Fibroblast of lung (primary cell): Measurements from ENCODE around the gene ZNF716. TPM values are rescaled to one million over a fixed set of nuclear protein-coding genes. Genes with fewer than 3 reads are reported as not detected.

Experiments used
- DNase-seq, 2 donors: peaks; one replicate each; pipeline versions ENCODE4 v3.0.0 to v3.0.0-alpha.2; 2010; ENCODE audit warnings: low read depth in 2 of 2
- H2AFZ ChIP-seq: 2 replicates; pipeline ENCODE4 v1.5.1; 2012; ENCODE audit warnings: low read length, control low read depth, inconsistent platforms
- H3K27ac ChIP-seq: 2 replicates; pipeline ENCODE4 v1.5.1; 2011; ENCODE audit warnings: low read length, control low read depth; ENCODE audit not compliant: insufficient read depth
- H3K27me3 ChIP-seq: 2 replicates; pipeline ENCODE4 v1.5.1; 2011; ENCODE audit warnings: mild to moderate bottlenecking, low read length; ENCODE audit not compliant: control insufficient read depth, insufficient read depth
- H3K36me3 ChIP-seq: 2 replicates; pipeline ENCODE4 v1.5.1; 2011; ENCODE audit warnings: low read length; ENCODE audit not compliant: control insufficient read depth, insufficient read depth
- H3K4me1 ChIP-seq: 2 replicates; pipeline ENCODE4 v1.5.1; 2011; ENCODE audit warnings: low read length; ENCODE audit not compliant: control insufficient read depth, insufficient read depth; ENCODE audit errors: extremely low read depth
- H3K4me2 ChIP-seq: 2 replicates; pipeline ENCODE4 v1.5.1; 2011; ENCODE audit warnings: low read length, control low read depth; ENCODE audit not compliant: insufficient read depth; ENCODE audit errors: extremely low read depth
- H3K4me3 ChIP-seq, 4 experiments: fragments of 200-600 bp in 1 of 4; sonication (generic) in 1 of 4; replicated peaks in 1 of 4; 2 replicates each; pipeline ENCODE4 v1.5.1; 2011 to 2016; ENCODE audit warnings: low read length in 4 of 4, low read depth in 3 of 4, mild to moderate bottlenecking in 3 of 4, control low read depth in 2 of 4, inconsistent platforms in 1 of 4, mixed read lengths in 1 of 4; ENCODE audit not compliant: insufficient read depth in 1 of 4; ENCODE audit errors: control extremely low read depth in 1 of 4
- H3K79me2 ChIP-seq: 2 replicates; pipeline ENCODE4 v1.5.1; 2012; ENCODE audit warnings: mild to moderate bottlenecking, low read length, inconsistent platforms; ENCODE audit not compliant: control insufficient read depth, insufficient read depth
- H3K9ac ChIP-seq: 2 replicates; pipeline ENCODE4 v1.5.1; 2011; ENCODE audit warnings: mild to moderate bottlenecking, low read length, control low read depth; ENCODE audit not compliant: insufficient read depth
- H3K9me3 ChIP-seq: 2 replicates; pipeline ENCODE4 v1.5.1; 2012; ENCODE audit warnings: low read depth, low read length; ENCODE audit not compliant: control insufficient read depth, insufficient read depth
- H4K20me1 ChIP-seq: 2 replicates; pipeline ENCODE4 v1.5.1; 2011; ENCODE audit warnings: low read length; ENCODE audit not compliant: control insufficient read depth, insufficient read depth; ENCODE audit errors: extremely low read depth
- CTCF ChIP-seq, 2 donors: IDR thresholded peaks in 1 of 2; conservative IDR thresholded peaks in 1 of 2; 1 replicate in 1 of 2; 2 replicates in 1 of 2; pipeline ENCODE4 v1.5.1; 2011 to 2012; ENCODE audit warnings: low read length in 2 of 2, control low read depth in 1 of 2, inconsistent platforms in 1 of 2, low read depth in 1 of 2, mild to moderate bottlenecking in 1 of 2
- EZH2 ChIP-seq: IDR thresholded peaks from 2 replicates; pipeline ENCODE4 v1.5.1; 2012; ENCODE audit warnings: low read length, control low read depth, mild to moderate bottlenecking; ENCODE audit errors: missing control alignments
- polyA plus RNA-seq, 2 donors: library from polyadenylated mRNA; depleted of rRNA in 1 of 2; stranded (reverse) in 1 of 2; unstranded in 1 of 2; fragments of >200 nt; gene quantifications; 2 replicates each; pipeline ENCODE4 v1.2.1, GENCODE V29; 2011 to 2012; ENCODE audit warnings: missing spikeins in 1 of 2
- total RNA-seq: library from RNA; depleted of rRNA; stranded (reverse); fragments of >200 nt; gene quantifications from 2 replicates; pipeline ENCODE4 v1.2.1, GENCODE V29; 2014

Gene ZNF716
- total and polyA plus RNA-seq, 2 donors (not counting 1 experiment from before 2014, with no cell fraction given), result not detected

- no peak overlapping the region for H3K9ac ChIP-seq
- no peak overlapping the region for H3K4me3 ChIP-seq
- H3K4me1 ChIP-seq, result no peaks in the 10 kb centered on the region
- H3K27me3 ChIP-seq, result no peaks in the 10 kb centered on the region
- no peaks in the 10 kb centered on the region for H3K9me3 ChIP-seq
- no peaks in the 10 kb centered on the region for H3K36me3 ChIP-seq
- no peak for DNase-seq
- no peak for TF ChIP-seq CTCF (conservative IDR thresholded peaks at IDR 0.05 in 1 of 2, IDR thresholded peaks at IDR 0.05 in 1 of 2; ENCODE audit: low read depth in 1 of 2, low read length in 2 of 2)
- TF ChIP-seq EZH2, result no peak
- H4K20me1 ChIP-seq, result no peaks in the 10 kb centered on the region
- no peaks in the 10 kb centered on the region for H3K79me2 ChIP-seq
- no peak overlapping the region for H3K27ac ChIP-seq
- H3K4me2 ChIP-seq, result no peak overlapping the region
- H2AFZ ChIP-seq, result no peak overlapping the region
Observed at GRCh38 chr7:57505176-57505575, 55.2 kb downstream of the ZNF716 start.
